ENCODE results near the gene MCF2L. TPM values are rescaled to one million over a fixed set of nuclear protein-coding genes. Genes with fewer than 3 reads are reported as not detected.

MCF2L gene
- total and polyA plus RNA-seq, 10 of the 15 experiments (the other 5 are each of a cell fraction or from before 2014, with no cell fraction given) = 0.06 to 1.1 (median 0.21) TPM; not detected in 2

DNA sequence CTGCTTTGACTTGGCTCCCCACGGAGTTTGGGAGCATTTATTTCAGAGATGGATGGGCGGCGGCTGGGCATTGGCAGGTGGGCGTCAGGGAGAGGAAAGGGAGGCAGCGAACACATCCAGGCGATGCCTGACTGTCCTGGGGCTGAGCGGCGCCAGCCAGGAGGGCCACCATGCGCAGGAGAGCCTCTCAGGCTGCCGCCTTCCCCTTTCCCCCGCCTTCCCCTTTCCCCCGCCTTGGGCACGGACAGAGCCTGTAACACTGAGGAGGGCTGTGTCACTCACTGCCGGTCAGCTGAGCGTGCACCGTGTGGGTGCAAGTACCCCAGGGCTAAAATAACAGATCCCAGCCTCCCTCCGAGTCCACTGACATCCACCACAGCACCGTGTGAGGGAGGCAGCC, 11.4 kb downstream of the MCF2L start:
- H3K36me3 ChIP-seq (ENCODE audit: control insufficient read depth in 2 of 2, insufficient read depth in 2 of 2, low read length in 1 of 2) = no peaks in the 10 kb centered on the region
- no peaks in the 10 kb centered on the region for H3K27me3 ChIP-seq (replicated peaks in 1 of 2; ENCODE audit: control insufficient read depth in 2 of 2, insufficient read depth in 2 of 2, low read length in 1 of 2)
- H3K4me1 ChIP-seq (ENCODE audit: control insufficient read depth, insufficient read depth, low read length) = no peaks in the 10 kb centered on the region
- FAIRE-seq = no peak
- intact Hi-C loops (cut with micrococcal nuclease; ENCODE audit: unreplicated experiment) = no loop called here
- SMC1A ChIA-PET (ENCODE audit: uncharacterized antibody, unreplicated experiment) = interaction anchor here (0.6 kb wide), 1 partner anchor 536 kb away, joined by 5 read pairs; no protein-coding TSS in a partner anchor
- CTCF ChIA-PET = no interaction called here
- no peak overlapping the region for H2AFZ ChIP-seq (ENCODE audit: control insufficient read depth, low read depth, low read length)
- BruUV-seq (replicated peaks) = no TSS peak
- no peak overlapping the region for H3K4me3 ChIP-seq
- no peak overlapping the region for H3K4me2 ChIP-seq (ENCODE audit: control insufficient read depth, insufficient read depth)
- RAD21 ChIA-PET (ENCODE audit: unreplicated experiment) = no interaction called here
- H3K79me2 ChIP-seq (ENCODE audit: control insufficient read depth, insufficient read depth, low read length) = no peaks in the 10 kb centered on the region
- in situ Hi-C loops (cut with MboI) = no loop called here
- H4K20me1 ChIP-seq (ENCODE audit: control insufficient read depth, insufficient read depth) = no peaks in the 10 kb centered on the region
- ATAC-seq = no peak
- POLR2A ChIA-PET = no interaction called here
- no peaks in the 10 kb centered on the region for H3K9me3 ChIP-seq (replicated peaks; ENCODE audit: control insufficient read depth, insufficient read depth, low read length)
- 22% methylated on average over 11 of the region's 18 CpGs for WGBS (ENCODE audit: insufficient coverage, insufficient replicate concordance, low lambda C conversion rate, missing lambda C conversion rate)
- no peak overlapping the region for H3K27ac ChIP-seq (ENCODE audit: control insufficient read depth, insufficient read depth)
- TF ChIP-seq YBX1 (IDR thresholded peaks at IDR 0.05) = no peak
- TF ChIP-seq RBBP5 (conservative IDR thresholded peaks at IDR 0.05) = no peak
- TF ChIP-seq TCF7 (IDR thresholded peaks at IDR 0.05; ENCODE audit: borderline replicate concordance) = no peak
- no peak for TF ChIP-seq YY1 (IDR thresholded peaks at IDR 0.05; ENCODE audit: low read depth, low read length)
- no peak for TF ChIP-seq CREM (IDR thresholded peaks at IDR 0.05; ENCODE audit: low read depth)
- TF ChIP-seq, protein P1, sequence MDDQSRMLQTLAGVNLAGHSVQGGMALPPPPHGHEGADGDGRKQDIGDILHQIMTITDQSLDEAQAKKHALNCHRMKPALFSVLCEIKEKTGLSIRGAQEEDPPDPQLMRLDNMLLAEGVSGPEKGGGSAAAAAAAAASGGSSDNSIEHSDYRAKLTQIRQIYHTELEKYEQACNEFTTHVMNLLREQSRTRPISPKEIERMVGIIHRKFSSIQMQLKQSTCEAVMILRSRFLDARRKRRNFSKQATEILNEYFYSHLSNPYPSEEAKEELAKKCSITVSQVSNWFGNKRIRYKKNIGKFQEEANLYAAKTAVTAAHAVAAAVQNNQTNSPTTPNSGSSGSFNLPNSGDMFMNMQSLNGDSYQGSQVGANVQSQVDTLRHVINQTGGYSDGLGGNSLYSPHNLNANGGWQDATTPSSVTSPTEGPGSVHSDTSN (IDR thresholded peaks at IDR 0.05; ENCODE audit: insufficient replicate concordance, low read depth, low read length) = no peak
- H3K9ac ChIP-seq (ENCODE audit: control insufficient read depth, insufficient read depth, low read length) = no peak overlapping the region
- DNase-seq (ENCODE audit: low read depth, low spot score) = no peak

DNA sequence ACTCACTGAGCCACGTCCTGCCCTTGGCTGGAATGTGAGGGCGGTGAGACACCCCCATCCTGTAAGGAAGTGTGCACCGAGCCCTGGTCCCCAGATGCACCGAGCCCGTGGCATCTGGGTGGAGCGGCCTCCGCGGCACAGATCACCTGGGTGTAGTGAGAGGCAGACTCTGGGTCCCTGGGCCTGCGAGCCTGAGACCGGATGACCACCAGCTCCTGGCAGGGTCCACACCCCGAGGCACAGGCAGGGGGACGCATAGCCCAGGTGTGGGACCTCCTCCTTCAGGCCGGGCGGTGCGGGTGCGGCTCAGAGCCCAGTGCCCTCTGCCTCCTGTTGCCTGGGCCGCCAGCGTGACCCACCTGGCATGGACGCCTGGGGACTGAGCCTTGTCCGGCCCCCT, 12.4 kb downstream of the MCF2L start:
- DNase-seq (ENCODE audit: low read depth, low spot score) = no peak
- ChIA-PET POLR2A (no interaction called here), RAD21 (ENCODE audit: unreplicated experiment) (no interaction called here), CTCF (no interaction called here), SMC1A (ENCODE audit: uncharacterized antibody, unreplicated experiment) (no interaction called here)
- H3K79me2 ChIP-seq (ENCODE audit: control insufficient read depth, insufficient read depth, low read length) = no peaks in the 10 kb centered on the region
- no peak overlapping the region for H3K9ac ChIP-seq (ENCODE audit: control insufficient read depth, insufficient read depth, low read length)
- H4K20me1 ChIP-seq (ENCODE audit: control insufficient read depth, insufficient read depth) = no peaks in the 10 kb centered on the region
- intact Hi-C loops (cut with micrococcal nuclease; ENCODE audit: unreplicated experiment) (no loop called here), in situ Hi-C loops (cut with MboI) (no loop called here)
- H3K27me3 ChIP-seq (replicated peaks in 1 of 2; ENCODE audit: control insufficient read depth in 2 of 2, insufficient read depth in 2 of 2, low read length in 1 of 2) = no peaks in the 10 kb centered on the region
- H2AFZ ChIP-seq (ENCODE audit: control insufficient read depth, low read depth, low read length) = no peak overlapping the region
- no peaks in the 10 kb centered on the region for H3K36me3 ChIP-seq (ENCODE audit: control insufficient read depth in 2 of 2, insufficient read depth in 2 of 2, low read length in 1 of 2)
- no peaks in the 10 kb centered on the region for H3K4me1 ChIP-seq (ENCODE audit: control insufficient read depth, insufficient read depth, low read length)
- BruUV-seq (replicated peaks) = no TSS peak
- no peak overlapping the region for H3K4me2 ChIP-seq (ENCODE audit: control insufficient read depth, insufficient read depth)
- no peak for FAIRE-seq
- 59% methylated on average over 18 of the region's 20 CpGs for WGBS (ENCODE audit: insufficient coverage, insufficient replicate concordance, low lambda C conversion rate, missing lambda C conversion rate)
- H3K9me3 ChIP-seq (replicated peaks; ENCODE audit: control insufficient read depth, insufficient read depth, low read length) = no peaks in the 10 kb centered on the region
- H3K27ac ChIP-seq (ENCODE audit: control insufficient read depth, insufficient read depth) = no peak overlapping the region
- no peak for ATAC-seq
- TF ChIP-seq, protein P2, sequence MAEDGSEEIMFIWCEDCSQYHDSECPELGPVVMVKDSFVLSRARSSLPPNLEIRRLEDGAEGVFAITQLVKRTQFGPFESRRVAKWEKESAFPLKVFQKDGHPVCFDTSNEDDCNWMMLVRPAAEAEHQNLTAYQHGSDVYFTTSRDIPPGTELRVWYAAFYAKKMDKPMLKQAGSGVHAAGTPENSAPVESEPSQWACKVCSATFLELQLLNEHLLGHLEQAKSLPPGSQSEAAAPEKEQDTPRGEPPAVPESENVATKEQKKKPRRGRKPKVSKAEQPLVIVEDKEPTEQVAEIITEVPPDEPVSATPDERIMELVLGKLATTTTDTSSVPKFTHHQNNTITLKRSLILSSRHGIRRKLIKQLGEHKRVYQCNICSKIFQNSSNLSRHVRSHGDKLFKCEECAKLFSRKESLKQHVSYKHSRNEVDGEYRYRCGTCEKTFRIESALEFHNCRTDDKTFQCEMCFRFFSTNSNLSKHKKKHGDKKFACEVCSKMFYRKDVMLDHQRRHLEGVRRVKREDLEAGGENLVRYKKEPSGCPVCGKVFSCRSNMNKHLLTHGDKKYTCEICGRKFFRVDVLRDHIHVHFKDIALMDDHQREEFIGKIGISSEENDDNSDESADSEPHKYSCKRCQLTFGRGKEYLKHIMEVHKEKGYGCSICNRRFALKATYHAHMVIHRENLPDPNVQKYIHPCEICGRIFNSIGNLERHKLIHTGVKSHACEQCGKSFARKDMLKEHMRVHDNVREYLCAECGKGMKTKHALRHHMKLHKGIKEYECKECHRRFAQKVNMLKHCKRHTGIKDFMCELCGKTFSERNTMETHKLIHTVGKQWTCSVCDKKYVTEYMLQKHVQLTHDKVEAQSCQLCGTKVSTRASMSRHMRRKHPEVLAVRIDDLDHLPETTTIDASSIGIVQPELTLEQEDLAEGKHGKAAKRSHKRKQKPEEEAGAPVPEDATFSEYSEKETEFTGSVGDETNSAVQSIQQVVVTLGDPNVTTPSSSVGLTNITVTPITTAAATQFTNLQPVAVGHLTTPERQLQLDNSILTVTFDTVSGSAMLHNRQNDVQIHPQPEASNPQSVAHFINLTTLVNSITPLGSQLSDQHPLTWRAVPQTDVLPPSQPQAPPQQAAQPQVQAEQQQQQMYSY (CRISPR knock-in tag; IDR thresholded peaks at IDR 0.05) = no peak
- TF ChIP-seq TAF1 (IDR thresholded peaks at IDR 0.05; ENCODE audit: borderline replicate concordance, low read depth, low read length) (no peak), PAX8 (IDR thresholded peaks at IDR 0.05) (no peak)
- no peak overlapping the region for H3K4me3 ChIP-seq
